Stimulated activated CD8-positive, alpha-beta memory T cell treated with anti-CD3 and anti-CD28 coated beads, Interleukin-12 subunit alpha, Interleukin-12 subunit beta, amount 100 ng/mL, for 24 hours (primary cell): ENCODE results near the gene TSHZ2.

Experiments used
- DNase-seq: peaks from one replicate; pipeline ENCODE4 v3.0.0-alpha.2; 2020; ENCODE audit errors: extremely low read depth

TSHZ2 gene

GRCh38 chr20:52972190-52972937, at the start of gene TSHZ2:
Gene TSHZ2, plus strand, starts transcription at chr20:52972358. Its CDS starts 936 bp downstream, at chr20:52973294.
- no peak for DNase-seq

- no peak for DNase-seq
These were observed 49.7 kb upstream of the TSHZ2 start for GRCh38 chr20:52922436-52922835.

GRCh38 chr20:52923123-52923937, 48.8 kb upstream of the TSHZ2 start:
- DNase-seq: no peak

- DNase-seq: no peak
These were observed 47.5 kb upstream of the TSHZ2 start for GRCh38 chr20:52924411-52925271.

GRCh38 chr20:52926505-52926904, 45.7 kb upstream of the TSHZ2 start:
- no peak for DNase-seq

GRCh38 chr20:52933867-52934266, 38.3 kb upstream of the TSHZ2 start:
- DNase-seq: no peak

- DNase-seq: no peak
These were observed 35.5 kb upstream of the TSHZ2 start for GRCh38 chr20:52936351-52937340.

GRCh38 chr20:52937591-52938100, 34.5 kb upstream of the TSHZ2 start:
- no peak for DNase-seq

- DNase-seq: no peak
These were observed 33.0 kb upstream of the TSHZ2 start for GRCh38 chr20:52939141-52939540.

- no peak for DNase-seq
These were observed 30.4 kb upstream of the TSHZ2 start for GRCh38 chr20:52941808-52942207.

- DNase-seq: no peak
These were observed 28.8 kb upstream of the TSHZ2 start for GRCh38 chr20:52943185-52943841.

- no peak for DNase-seq
These were observed 26.9 kb upstream of the TSHZ2 start for GRCh38 chr20:52945268-52945667.

- DNase-seq: no peak
These were observed 26.2 kb upstream of the TSHZ2 start for GRCh38 chr20:52945862-52946522.

GRCh38 chr20:52948491-52948890, 23.7 kb upstream of the TSHZ2 start:
- DNase-seq: no peak

- DNase-seq: no peak
These were observed 19.1 kb upstream of the TSHZ2 start for GRCh38 chr20:52953020-52953419.

GRCh38 chr20:52954849-52955248, 17.3 kb upstream of the TSHZ2 start:
- no peak for DNase-seq

GRCh38 chr20:52958211-52958610, 13.9 kb upstream of the TSHZ2 start:
- no peak for DNase-seq

GRCh38 chr20:52959125-52959524, 13.0 kb upstream of the TSHZ2 start:
- no peak for DNase-seq

- DNase-seq: no peak
These were observed 10.0 kb upstream of the TSHZ2 start for GRCh38 chr20:52962183-52962582.

- no peak for DNase-seq
These were observed 9.0 kb upstream of the TSHZ2 start for GRCh38 chr20:52963131-52963530.
